H9 (cell line): ENCODE results near the gene LRRC51. TPM values are rescaled to one million over a fixed set of nuclear protein-coding genes. Genes with fewer than 3 reads are reported as not detected.

Experiments
- DNase-seq: peaks from one replicate; pipeline ENCODE4 v3.0.0-alpha.2; 2017
- H2AFZ ChIP-seq: one replicate; pipeline ENCODE4 v1.6.1; 2013; ENCODE audit warnings: mild to moderate bottlenecking, low read length, control low read depth, moderate library complexity
- H2AK5ac ChIP-seq: 2 replicates; pipeline ENCODE4 v1.6.1; 2013; ENCODE audit warnings: low read length, control low read depth, mixed read lengths; ENCODE audit not compliant: insufficient read length
- H2BK120ac ChIP-seq: one replicate; pipeline ENCODE4 v1.6.1; 2013; ENCODE audit warnings: low read depth, mild to moderate bottlenecking, low read length, control low read depth, inconsistent platforms; ENCODE audit not compliant: poor library complexity, severe bottlenecking
- H2BK12ac ChIP-seq: 2 replicates; pipeline ENCODE4 v1.6.1; 2013; ENCODE audit warnings: low read length, control low read depth, mixed read lengths, low read depth; ENCODE audit not compliant: insufficient read length
- H2BK15ac ChIP-seq: 2 replicates; pipeline ENCODE4 v1.6.1; 2013; ENCODE audit warnings: low read depth, low read length, control low read depth
- H2BK20ac ChIP-seq: one replicate; pipeline ENCODE4 v1.6.1; 2013; ENCODE audit warnings: low read depth, mild to moderate bottlenecking, low read length, control low read depth, inconsistent platforms; ENCODE audit not compliant: poor library complexity, severe bottlenecking
- H2BK5ac ChIP-seq: 2 replicates; pipeline ENCODE4 v1.6.1; 2013; ENCODE audit warnings: low read length, control low read depth, mixed read lengths; ENCODE audit not compliant: insufficient read length
- H3K14ac ChIP-seq: 2 replicates; pipeline ENCODE4 v1.6.1; 2013; ENCODE audit warnings: low read length, control low read depth; ENCODE audit not compliant: insufficient read depth
- H3K18ac ChIP-seq: 2 replicates; pipeline ENCODE4 v1.6.1; 2013; ENCODE audit warnings: low read depth, mild to moderate bottlenecking, mixed read lengths, low read length, control low read depth; ENCODE audit not compliant: insufficient read length
- H3K23ac ChIP-seq: 2 replicates; pipeline ENCODE4 v1.6.1; 2013; ENCODE audit warnings: low read length, control low read depth, mixed read lengths, low read depth; ENCODE audit not compliant: insufficient read length
- H3K23me2 ChIP-seq: 2 replicates; pipeline ENCODE4 v1.6.1; 2013; ENCODE audit warnings: low read depth, mild to moderate bottlenecking, mixed read lengths, low read length, control low read depth; ENCODE audit not compliant: insufficient read length, poor library complexity, severe bottlenecking
- H3K27ac ChIP-seq: 2 replicates; pipeline ENCODE4 v1.5.1; 2013; ENCODE audit warnings: low read length, control low read depth, mixed read lengths, low read depth; ENCODE audit not compliant: insufficient read length
- H3K27me3 ChIP-seq: 2 replicates; pipeline ENCODE4 v1.6.1; 2013; ENCODE audit warnings: low read length, control low read depth, inconsistent platforms; ENCODE audit not compliant: insufficient read depth
- H3K4ac ChIP-seq: 2 replicates; pipeline ENCODE4 v1.6.1; 2013; ENCODE audit warnings: low read depth, mild to moderate bottlenecking, control low read depth, inconsistent platforms, low read length, moderate library complexity
- H3K4me1 ChIP-seq: 2 replicates; pipeline ENCODE4 v1.6.1; 2013; ENCODE audit warnings: low read length, control low read depth, inconsistent platforms; ENCODE audit not compliant: insufficient read depth
- H3K4me2 ChIP-seq: 2 replicates; pipeline ENCODE4 v1.6.1; 2013; ENCODE audit warnings: low read length, control low read depth, mixed read lengths; ENCODE audit not compliant: insufficient read length, insufficient read depth
- H3K56ac ChIP-seq: 2 replicates; pipeline ENCODE4 v1.6.1; 2013; ENCODE audit warnings: low read depth, mild to moderate bottlenecking, mixed read lengths, low read length, control low read depth; ENCODE audit not compliant: insufficient read length
- H3K79me1 ChIP-seq: 2 replicates; pipeline ENCODE4 v1.6.1; 2013; ENCODE audit warnings: low read depth, mild to moderate bottlenecking, moderate library complexity, low read length, control low read depth, inconsistent platforms; ENCODE audit not compliant: insufficient read depth, poor library complexity, severe bottlenecking
- H3K79me2 ChIP-seq: 2 replicates; pipeline ENCODE4 v1.6.1; 2013; ENCODE audit warnings: low read length, control low read depth, inconsistent platforms; ENCODE audit not compliant: insufficient read depth
- H3K9ac ChIP-seq: 2 replicates; pipeline ENCODE4 v1.6.1; 2013; ENCODE audit warnings: low read length, control low read depth, mixed read lengths; ENCODE audit not compliant: insufficient read length; ENCODE audit errors: extremely low read depth
- H3K9me3 ChIP-seq: one replicate; pipeline ENCODE4 v1.6.1; 2013; ENCODE audit warnings: low read depth, low read length, inconsistent platforms; ENCODE audit not compliant: control insufficient read depth
- H3T11ph ChIP-seq: one replicate; pipeline ENCODE4 v1.6.1; 2013; ENCODE audit warnings: mild to moderate bottlenecking, low read length, control low read depth, inconsistent platforms
- H4K20me1 ChIP-seq: one replicate; pipeline ENCODE4 v1.6.1; 2013; ENCODE audit not compliant: control insufficient read depth, insufficient read length, insufficient read depth
- H4K5ac ChIP-seq: 2 replicates; pipeline ENCODE4 v1.6.1; 2013; ENCODE audit warnings: low read depth, mild to moderate bottlenecking, mixed read lengths, low read length, control low read depth; ENCODE audit not compliant: insufficient read length
- H4K8ac ChIP-seq: replicated peaks from 2 replicates; pipeline ENCODE4 v1.6.1; 2013; ENCODE audit warnings: low read length, control low read depth, mixed read lengths, low read depth; ENCODE audit not compliant: insufficient read length
- H4K91ac ChIP-seq: 2 replicates; pipeline ENCODE4 v1.6.1; 2013; ENCODE audit warnings: low read depth, mild to moderate bottlenecking, moderate library complexity, mixed read lengths, low read length, control low read depth; ENCODE audit not compliant: insufficient read length
- H3K27ac Mint-ChIP-seq, 3 experiments: 2 replicates in 2 of 3; 3 replicates in 1 of 3; pipeline ENCODE4 v1.8.0; 2020 to 2021; ENCODE audit warnings: mixed read lengths in 3 of 3, mild to moderate bottlenecking in 1 of 3, moderate library complexity in 1 of 3
- H3K27me3 Mint-ChIP-seq: 2 replicates; pipeline ENCODE4 v1.8.0; 2021; ENCODE audit warnings: low read depth, mild to moderate bottlenecking, moderate library complexity, mixed read lengths
- H3K36me3 Mint-ChIP-seq, 3 experiments: 2 replicates in 2 of 3; 3 replicates in 1 of 3; pipeline ENCODE4 v1.8.0; 2020 to 2021; ENCODE audit warnings: low read depth in 3 of 3, mixed read lengths in 3 of 3; ENCODE audit not compliant: insufficient read depth in 1 of 3
- H3K4me1 Mint-ChIP-seq, 2 experiments: 2 replicates each; pipeline ENCODE4 v1.8.0; 2020; ENCODE audit warnings: mixed read lengths in 2 of 2
- H3K4me3 Mint-ChIP-seq, 2 experiments: 2 replicates in 1 of 2; 3 replicates in 1 of 2; pipeline ENCODE4 v1.8.0; 2020 to 2021; ENCODE audit warnings: mild to moderate bottlenecking in 2 of 2, mixed read lengths in 2 of 2, moderate library complexity in 1 of 2
- H3K9me3 Mint-ChIP-seq, 2 experiments: 2 replicates in 1 of 2; 3 replicates in 1 of 2; pipeline ENCODE4 v1.8.0; 2020; ENCODE audit warnings: mild to moderate bottlenecking in 2 of 2, mixed read lengths in 2 of 2, moderate library complexity in 1 of 2
- WGBS: extraction: QIAGEN DNeasy Blood & Tissue Kit; methylation state at CpG from one replicate; pipeline ENCODE4 v1.1.7; 2013; ENCODE audit warnings: missing lambda C conversion rate, low lambda C conversion rate, mixed read lengths; ENCODE audit not compliant: insufficient read length; ENCODE audit errors: extremely low coverage; 5-methylcytosine and 5-hydroxymethylcytosine counted together
- total RNA-seq: library from RNA; stranded (reverse); gene quantifications from 2 replicates; pipeline ENCODE4 v1.2.1, GENCODE V29; 2021
- TF ChIP-seq, protein P1 (sequence below): fragments of 200-600 bp; sonication (generic); conservative IDR thresholded peaks from 3 replicates; pipeline ENCODE4 v1.8.0; 2021; ENCODE audit warnings: antibody characterized with exemption, mild to moderate bottlenecking

Gene LRRC51
- total RNA-seq, 1 experiment from 2014 or later: 3.1 TPM

DNA sequence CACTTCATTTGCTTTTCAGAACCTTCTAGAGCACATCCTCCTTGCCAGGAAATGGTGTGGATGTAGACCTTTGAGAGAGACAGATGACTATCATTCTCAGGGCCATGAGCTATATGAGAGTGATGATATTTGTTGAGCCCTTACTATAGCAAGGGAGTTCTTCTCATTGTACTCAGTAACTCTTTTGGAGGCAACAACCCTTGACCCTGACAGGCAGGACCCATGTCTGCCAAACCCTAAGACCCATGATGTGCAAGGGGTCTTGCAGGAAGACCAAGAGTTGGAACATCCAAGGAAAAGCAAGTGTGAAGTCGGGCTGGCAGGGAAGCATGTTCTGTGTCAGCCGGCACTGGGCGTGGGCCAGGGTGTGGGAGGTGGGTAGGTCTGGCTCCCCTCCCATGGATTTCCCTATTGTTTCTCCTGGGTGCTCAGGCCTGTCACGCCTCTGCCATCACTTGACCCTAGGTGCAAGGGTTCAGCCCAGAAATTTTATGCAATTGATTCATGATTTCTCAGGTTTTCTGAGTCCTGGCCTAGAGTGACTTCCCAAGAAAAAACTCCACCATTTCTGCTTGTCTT is 56.1 kb downstream of the LRRC51 start:
- no peak overlapping the region for H3K56ac ChIP-seq
- no peak overlapping the region for H4K5ac ChIP-seq
- H2BK15ac ChIP-seq: no peak overlapping the region
- no peaks in the 10 kb centered on the region for H3K9me3 ChIP-seq
- no peak overlapping the region for H3K23ac ChIP-seq
- TF ChIP-seq, protein P1, sequence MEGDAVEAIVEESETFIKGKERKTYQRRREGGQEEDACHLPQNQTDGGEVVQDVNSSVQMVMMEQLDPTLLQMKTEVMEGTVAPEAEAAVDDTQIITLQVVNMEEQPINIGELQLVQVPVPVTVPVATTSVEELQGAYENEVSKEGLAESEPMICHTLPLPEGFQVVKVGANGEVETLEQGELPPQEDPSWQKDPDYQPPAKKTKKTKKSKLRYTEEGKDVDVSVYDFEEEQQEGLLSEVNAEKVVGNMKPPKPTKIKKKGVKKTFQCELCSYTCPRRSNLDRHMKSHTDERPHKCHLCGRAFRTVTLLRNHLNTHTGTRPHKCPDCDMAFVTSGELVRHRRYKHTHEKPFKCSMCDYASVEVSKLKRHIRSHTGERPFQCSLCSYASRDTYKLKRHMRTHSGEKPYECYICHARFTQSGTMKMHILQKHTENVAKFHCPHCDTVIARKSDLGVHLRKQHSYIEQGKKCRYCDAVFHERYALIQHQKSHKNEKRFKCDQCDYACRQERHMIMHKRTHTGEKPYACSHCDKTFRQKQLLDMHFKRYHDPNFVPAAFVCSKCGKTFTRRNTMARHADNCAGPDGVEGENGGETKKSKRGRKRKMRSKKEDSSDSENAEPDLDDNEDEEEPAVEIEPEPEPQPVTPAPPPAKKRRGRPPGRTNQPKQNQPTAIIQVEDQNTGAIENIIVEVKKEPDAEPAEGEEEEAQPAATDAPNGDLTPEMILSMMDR: no peak
- Mint-ChIP-seq H3K27ac (no peak overlapping the region), H3K36me3 (no peaks in the 10 kb centered on the region), H3K27me3 (peaks cover 19% of the 10 kb centered on the region), H3K9me3 (no peaks in the 10 kb centered on the region), H3K4me3 (no peak overlapping the region), H3K4me1 (peaks cover 0 to 5% of the 10 kb centered on the region in 2 experiments; a peak in 2 of 4 replicates)
- H3K18ac ChIP-seq: no peak overlapping the region
- DNase-seq: no peak
- no peak overlapping the region for H4K91ac ChIP-seq
- H3K23me2 ChIP-seq: no peaks in the 10 kb centered on the region
- no peak overlapping the region for H3K4me2 ChIP-seq
- no peak overlapping the region for H2BK12ac ChIP-seq
- no peak overlapping the region for H2BK20ac ChIP-seq
- H2AFZ ChIP-seq: no peak overlapping the region
- H2AK5ac ChIP-seq: no peak overlapping the region
- H3K4me1 ChIP-seq: no peaks in the 10 kb centered on the region; the same call in none of the 2 replicates
- no peaks in the 10 kb centered on the region for H4K20me1 ChIP-seq
- H3K79me1 ChIP-seq: no peaks in the 10 kb centered on the region
- H3T11ph ChIP-seq: no peak overlapping the region
- H3K14ac ChIP-seq: no peak overlapping the region
- no peaks in the 10 kb centered on the region for H3K79me2 ChIP-seq
- H3K9ac ChIP-seq: no peak overlapping the region
- H3K27ac ChIP-seq: no peak overlapping the region
- no peak overlapping the region for H3K4ac ChIP-seq
- no peaks in the 10 kb centered on the region for H3K27me3 ChIP-seq
- H2BK120ac ChIP-seq: no peak overlapping the region
- H4K8ac ChIP-seq: no peak overlapping the region
- H2BK5ac ChIP-seq: no peak overlapping the region
- WGBS: no CpG with 5 or more reads among the region's 4 CpGs
